Mesenchymal stem cell (in vitro differentiated cells and primary cell): ENCODE results near the gene CBLB.

Experiments used
- DNase-seq: peaks from one replicate; pipeline ENCODE4 v3.0.0-alpha.2; 2013
- H2AFZ ChIP-seq: one replicate; pipeline ENCODE4 v1.6.1; 2013; ENCODE audit warnings: low read depth, mild to moderate bottlenecking, control low read depth, inconsistent platforms, low read length, moderate library complexity
- H2AK5ac ChIP-seq: 2 replicates; pipeline ENCODE4 v1.6.1; 2013; ENCODE audit warnings: low read length, moderate library complexity, mild to moderate bottlenecking, inconsistent platforms; ENCODE audit not compliant: severe bottlenecking
- H2BK120ac ChIP-seq: one replicate; pipeline ENCODE4 v1.6.1; 2013; ENCODE audit warnings: low read depth, mild to moderate bottlenecking, inconsistent platforms, low read length, moderate library complexity
- H2BK12ac ChIP-seq, 2 experiments: one replicate each; pipeline ENCODE4 v1.6.1; 2013; ENCODE audit warnings: inconsistent platforms in 2 of 2, low read length in 2 of 2, mild to moderate bottlenecking in 2 of 2, moderate library complexity in 2 of 2, control low read depth in 1 of 2
- H2BK15ac ChIP-seq: one replicate; pipeline ENCODE4 v1.6.1; 2013; ENCODE audit warnings: mild to moderate bottlenecking, low read depth, inconsistent platforms; ENCODE audit not compliant: poor library complexity, severe bottlenecking
- H2BK5ac ChIP-seq: 2 replicates; pipeline ENCODE4 v1.6.1; 2013; ENCODE audit warnings: low read depth, mild to moderate bottlenecking, low read length, control low read depth, inconsistent platforms; ENCODE audit not compliant: poor library complexity, severe bottlenecking
- H3K14ac ChIP-seq, 2 experiments: one replicate each; pipeline ENCODE4 v1.6.1; 2013; ENCODE audit warnings: inconsistent platforms in 2 of 2, low read length in 2 of 2, control low read depth in 1 of 2, mild to moderate bottlenecking in 1 of 2, moderate library complexity in 1 of 2
- H3K18ac ChIP-seq, 2 experiments: one replicate each; pipeline ENCODE4 v1.6.1; 2013; ENCODE audit warnings: inconsistent platforms in 2 of 2, low read length in 2 of 2, control low read depth in 1 of 2, low read depth in 1 of 2, mild to moderate bottlenecking in 1 of 2
- H3K23ac ChIP-seq, 2 experiments: one replicate each; pipeline ENCODE4 v1.6.1; 2013; ENCODE audit warnings: inconsistent platforms in 2 of 2, low read length in 2 of 2, mild to moderate bottlenecking in 2 of 2, moderate library complexity in 2 of 2, control low read depth in 1 of 2
- H3K27ac ChIP-seq: 2 replicates; pipeline ENCODE4 v1.5.1; 2013; ENCODE audit warnings: mild to moderate bottlenecking, moderate library complexity, low read length, control low read depth, inconsistent platforms; ENCODE audit not compliant: poor library complexity, severe bottlenecking
- H3K27me3 ChIP-seq, 2 experiments: 2 replicates each; pipeline versions ENCODE4 v1.6.1 to v1.7.0; 2013; ENCODE audit warnings: low read length in 2 of 2, mild to moderate bottlenecking in 2 of 2, moderate library complexity in 2 of 2, control low read depth in 1 of 2, inconsistent platforms in 1 of 2; ENCODE audit not compliant: control insufficient read depth in 1 of 2, insufficient read depth in 1 of 2
- H3K36me3 ChIP-seq, 2 experiments: 2 replicates each; pipeline versions ENCODE4 v1.6.1 to v1.7.0; 2013; ENCODE audit warnings: low read length in 2 of 2, control low read depth in 1 of 2, inconsistent platforms in 1 of 2, low read depth in 1 of 2, mild to moderate bottlenecking in 1 of 2; ENCODE audit not compliant: insufficient read depth in 2 of 2, control insufficient read depth in 1 of 2
- H3K4ac ChIP-seq, 2 experiments: one replicate each; pipeline ENCODE4 v1.6.1; 2013; ENCODE audit warnings: inconsistent platforms in 2 of 2, low read length in 2 of 2, mild to moderate bottlenecking in 2 of 2, moderate library complexity in 2 of 2, control low read depth in 1 of 2, low read depth in 1 of 2
- H3K4me1 ChIP-seq: 2 replicates; pipeline ENCODE4 v1.6.1; 2013; ENCODE audit warnings: low read depth, low read length, control low read depth; ENCODE audit not compliant: control insufficient read depth, insufficient read depth
- H3K4me2 ChIP-seq: 2 replicates; pipeline ENCODE4 v1.6.1; 2013; ENCODE audit warnings: low read length, mild to moderate bottlenecking, inconsistent platforms; ENCODE audit not compliant: poor library complexity, severe bottlenecking
- H3K4me3 ChIP-seq, 2 experiments: 2 replicates each; pipeline versions ENCODE4 v1.5.1 to v1.7.0; 2013; ENCODE audit warnings: low read length in 2 of 2, mild to moderate bottlenecking in 2 of 2, control low read depth in 1 of 2, low read depth in 1 of 2; ENCODE audit not compliant: insufficient read depth in 1 of 2
- H3K79me1 ChIP-seq: replicated peaks from 2 replicates; pipeline ENCODE4 v1.6.1; 2013; ENCODE audit warnings: mild to moderate bottlenecking, control low read depth, low read length, inconsistent platforms; ENCODE audit not compliant: poor library complexity, severe bottlenecking
- H3K9ac ChIP-seq: 2 replicates; pipeline ENCODE4 v1.7.0; 2013; ENCODE audit warnings: mild to moderate bottlenecking, low read length, moderate library complexity
- H3K9me3 ChIP-seq: 2 replicates; pipeline ENCODE4 v1.7.0; 2013; ENCODE audit warnings: mild to moderate bottlenecking, low read length; ENCODE audit not compliant: control insufficient read depth
- H4K8ac ChIP-seq: one replicate; pipeline ENCODE4 v1.6.1; 2013; ENCODE audit warnings: inconsistent platforms, mild to moderate bottlenecking, low read length, moderate library complexity
- H4K91ac ChIP-seq: one replicate; pipeline ENCODE4 v1.6.1; 2013; ENCODE audit warnings: mild to moderate bottlenecking, low read length, inconsistent platforms
- WGBS: methylation state at CpG from one replicate; pipeline ENCODE4 v1.1.7; 2013; ENCODE audit warnings: mixed read lengths; 5-methylcytosine and 5-hydroxymethylcytosine counted together

The CBLB gene

DNA sequence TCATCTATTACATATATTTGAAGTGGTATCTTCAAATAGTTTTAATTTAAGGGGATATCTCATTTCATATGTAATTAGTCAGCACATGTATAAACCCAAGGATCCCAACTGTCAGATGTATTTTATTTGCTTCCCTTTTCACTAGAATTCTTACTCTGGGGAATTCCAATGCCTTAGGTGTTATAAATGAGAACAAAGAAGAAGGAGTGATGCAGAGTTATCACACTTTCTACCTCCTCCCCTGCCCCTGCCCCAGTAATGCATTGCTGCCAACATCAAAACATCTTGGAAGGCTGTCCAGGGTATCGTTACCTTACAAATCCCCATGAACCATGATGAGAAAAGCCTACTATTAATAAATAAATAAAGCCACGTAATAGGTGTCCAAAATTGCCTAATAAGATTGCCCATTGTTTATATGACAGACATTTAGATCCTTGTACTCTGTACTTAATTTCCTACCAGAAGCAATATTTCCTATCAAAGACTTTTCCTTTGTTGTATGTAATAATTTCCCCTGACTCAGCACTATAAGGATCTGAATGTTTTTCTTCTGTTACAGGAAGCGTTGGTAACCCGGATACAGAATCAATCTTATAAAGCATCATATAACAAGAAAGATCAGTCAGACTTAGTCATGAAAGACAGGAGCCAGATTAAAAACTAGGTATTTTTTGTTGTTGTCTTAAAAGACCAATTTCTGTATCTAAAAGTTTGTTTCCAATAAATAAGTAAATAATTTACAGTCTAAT is 38.8 kb downstream of the CBLB start:
- H3K4ac ChIP-seq: no peak overlapping the region
- H2BK15ac ChIP-seq: no peak overlapping the region
- 85% methylated on average over 2 of the region's 4 CpGs for WGBS
- no peak overlapping the region for H2AK5ac ChIP-seq
- H3K27ac ChIP-seq: no peak overlapping the region
- no peak overlapping the region for H3K23ac ChIP-seq
- no peak overlapping the region for H4K8ac ChIP-seq
- no peak overlapping the region for H2BK5ac ChIP-seq
- no peak overlapping the region for H2AFZ ChIP-seq
- H3K79me1 ChIP-seq: peaks cover 14% of the 10 kb centered on the region
- no peak overlapping the region for H3K4me2 ChIP-seq
- H3K18ac ChIP-seq: no peak overlapping the region
- H4K91ac ChIP-seq: no peak overlapping the region
- H2BK120ac ChIP-seq: no peak overlapping the region
- H3K36me3 ChIP-seq: peaks cover 0 to 43% of the 10 kb centered on the region in 2 experiments
- H2BK12ac ChIP-seq: no peak overlapping the region
- H3K9me3 ChIP-seq: no peaks in the 10 kb centered on the region
- DNase-seq: peak; percentile 40
- peak overlapping the region; percentile 24 for H3K9ac ChIP-seq
- H3K4me1 ChIP-seq: peaks cover 3% of the 10 kb centered on the region
- H3K27me3 ChIP-seq: no peaks in the 10 kb centered on the region
- H3K4me3 ChIP-seq: no peak overlapping the region
- H3K14ac ChIP-seq: no peak overlapping the region

DNA sequence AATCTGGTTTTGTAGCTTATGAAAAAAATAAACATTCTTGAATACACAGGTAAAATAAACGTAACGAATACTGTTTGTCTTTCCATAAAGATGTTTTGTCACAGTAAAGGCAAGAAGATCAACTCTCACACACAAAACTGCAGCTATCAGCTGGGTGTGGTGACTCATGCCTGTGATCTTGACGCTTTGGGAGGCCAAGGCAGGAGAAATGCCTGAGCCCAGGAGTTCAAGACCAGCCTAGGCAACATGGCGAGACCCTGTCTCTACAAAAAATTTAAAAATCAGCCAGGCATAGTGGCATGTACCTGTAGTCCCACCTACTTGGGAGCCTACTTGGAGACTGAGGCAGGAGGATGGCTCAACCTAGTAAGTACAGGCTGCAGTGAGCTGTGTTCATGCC is 39.6 kb downstream of the CBLB start:
- 80% methylated on average over 3 of the region's 4 CpGs for WGBS
- DNase-seq: no peak
- no peak overlapping the region for H4K8ac ChIP-seq
- no peak overlapping the region for H3K4me3 ChIP-seq
- no peak overlapping the region for H2AFZ ChIP-seq
- H3K9ac ChIP-seq: no peak overlapping the region
- peak overlapping the region; percentile 51 for H2BK5ac ChIP-seq
- H3K4ac ChIP-seq: peak overlapping the region in 1 of 2 experiments; percentile 73
- peak overlapping the region; percentile 37 to 66 for H3K18ac ChIP-seq
- H3K9me3 ChIP-seq: no peaks in the 10 kb centered on the region
- H3K27ac ChIP-seq: peak overlapping the region; percentile 51
- H3K36me3 ChIP-seq: peaks cover 0 to 44% of the 10 kb centered on the region in 2 experiments
- H2AK5ac ChIP-seq: peak overlapping the region; percentile 66
- H2BK120ac ChIP-seq: no peak overlapping the region
- H3K27me3 ChIP-seq: no peaks in the 10 kb centered on the region
- peaks cover 14% of the 10 kb centered on the region for H3K79me1 ChIP-seq
- H2BK12ac ChIP-seq: peak overlapping the region in 1 of 2 experiments; percentile 63
- no peak overlapping the region for H3K4me2 ChIP-seq
- H3K23ac ChIP-seq: peak overlapping the region in 1 of 2 experiments; percentile 40
- no peak overlapping the region for H2BK15ac ChIP-seq
- peak overlapping the region; percentile 7 for H4K91ac ChIP-seq
- H3K14ac ChIP-seq: peak overlapping the region in 1 of 2 experiments; percentile 86
- peaks cover 3% of the 10 kb centered on the region for H3K4me1 ChIP-seq

DNA sequence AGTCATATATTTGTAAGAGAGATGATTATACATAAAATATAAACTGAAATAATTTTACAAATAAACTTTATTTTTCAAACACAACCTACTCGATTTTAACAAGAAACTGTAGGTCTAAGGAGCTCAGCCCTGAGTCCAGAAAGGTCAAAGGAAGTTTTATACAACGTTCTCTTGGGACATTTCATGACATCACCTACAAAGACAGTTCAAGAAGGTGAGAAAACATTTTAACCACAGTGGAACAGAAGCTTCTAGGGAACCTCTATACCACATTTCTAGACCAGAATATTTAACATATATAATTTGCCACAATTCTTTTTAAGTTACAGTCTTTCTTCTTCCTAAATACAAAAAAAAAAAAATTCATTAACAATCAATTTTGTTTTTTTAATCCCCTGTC is 40.1 kb downstream of the CBLB start:
- Histone ChIP-seq H3K4me2 (no peak overlapping the region), H2AFZ (no peak overlapping the region), H2BK15ac (no peak overlapping the region), H3K23ac (no peak overlapping the region), H2BK120ac (no peak overlapping the region), H2BK12ac (no peak overlapping the region), H2BK5ac (no peak overlapping the region), H2AK5ac (no peak overlapping the region), H3K4me3 (no peak overlapping the region), H3K36me3 (peaks cover 0 to 50% of the 10 kb centered on the region in 2 experiments), H3K27ac (peak overlapping the region; percentile 49), H3K9ac (peak overlapping the region; percentile 32), H3K79me1 (peaks cover 17% of the 10 kb centered on the region), H3K18ac (no peak overlapping the region), H3K9me3 (no peaks in the 10 kb centered on the region), H3K27me3 (no peaks in the 10 kb centered on the region), H3K4me1 (peaks cover 3% of the 10 kb centered on the region), H3K14ac (no peak overlapping the region), H3K4ac (no peak overlapping the region), H4K8ac (no peak overlapping the region), H4K91ac (no peak overlapping the region)
- peak; percentile 37 for DNase-seq
- 28% methylated on average over 2 of the region's 2 CpGs for WGBS

DNA sequence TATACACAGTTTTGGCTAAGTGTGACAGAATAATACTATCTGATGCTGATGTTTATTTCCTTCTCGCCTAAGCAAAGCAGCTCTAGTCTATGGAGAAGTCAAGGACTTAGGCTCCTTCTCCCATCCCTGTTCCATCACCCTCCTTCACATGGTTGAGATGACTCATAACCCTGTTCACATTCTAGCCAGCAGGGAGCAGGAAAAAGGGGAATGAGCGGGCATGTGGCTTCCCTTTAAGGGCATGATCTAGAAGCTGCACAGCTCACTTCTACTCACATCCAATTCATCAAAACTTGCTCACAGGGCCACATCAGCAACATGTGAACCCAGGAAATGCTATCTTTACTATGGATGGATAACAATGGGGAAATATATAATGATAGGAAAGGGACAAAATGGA is 40.9 kb downstream of the CBLB start:
- no peak overlapping the region for H3K4me2 ChIP-seq
- H2BK120ac ChIP-seq: no peak overlapping the region
- no peak overlapping the region for H4K91ac ChIP-seq
- no peak overlapping the region for H4K8ac ChIP-seq
- H3K9me3 ChIP-seq: no peaks in the 10 kb centered on the region
- peaks cover 0 to 49% of the 10 kb centered on the region in 2 experiments for H3K36me3 ChIP-seq
- H3K4me1 ChIP-seq: peaks cover 5% of the 10 kb centered on the region
- no peak overlapping the region for H3K18ac ChIP-seq
- no peak overlapping the region for H3K23ac ChIP-seq
- no peak overlapping the region for H3K4ac ChIP-seq
- H2BK5ac ChIP-seq: no peak overlapping the region
- WGBS: 0% methylated on average over 1 of the region's 2 CpGs
- H3K4me3 ChIP-seq: no peak overlapping the region
- no peak overlapping the region for H3K14ac ChIP-seq
- H3K27me3 ChIP-seq: no peaks in the 10 kb centered on the region
- peak overlapping the region; percentile 59 for H3K9ac ChIP-seq
- DNase-seq: peak; percentile 89
- H3K79me1 ChIP-seq: peaks cover 17% of the 10 kb centered on the region
- H2AK5ac ChIP-seq: no peak overlapping the region
- H2BK15ac ChIP-seq: no peak overlapping the region
- H2BK12ac ChIP-seq: no peak overlapping the region
- no peak overlapping the region for H3K27ac ChIP-seq
- H2AFZ ChIP-seq: no peak overlapping the region
